Heart left ventricle (tissue), 16 donors: ENCODE data around the gene PTPRD. TPM values are rescaled to one million over a fixed set of nuclear protein-coding genes. Genes with fewer than 3 reads are reported as not detected.

Source experiments
- ATAC-seq, 4 donors: fragments of 200-7000 bp; cut with Tn5 transposase; one replicate each; pipeline ENCODE4 v1.9.1; 2020 to 2022; ENCODE audit warnings: moderate library complexity in 4 of 4, mild to moderate bottlenecking in 3 of 4, moderate number of reproducible peaks in 1 of 4
- DNase-seq, 5 donors: peaks; one replicate each; pipeline ENCODE4 v3.0.0-alpha.2; 2020
- H3K27ac ChIP-seq, 12 donors: fragments of 200-600 bp; sonication (generic) in 4 of 12; one replicate each; pipeline versions ENCODE4 v1.5.0 to v1.8.0; 2016 to 2022; ENCODE audit warnings: mild to moderate bottlenecking in 2 of 12
- H3K27me3 ChIP-seq, 9 donors: fragments of 200-600 bp; sonication (generic) in 2 of 9; one replicate each; pipeline versions ENCODE4 v1.5.1 to v1.8.0; 2016 to 2022; ENCODE audit warnings: mild to moderate bottlenecking in 3 of 9
- H3K36me3 ChIP-seq, 9 donors: fragments of 200-600 bp; sonication (generic) in 2 of 9; one replicate each; pipeline versions ENCODE4 v1.5.0 to v1.8.0; 2018 to 2022; ENCODE audit warnings: mild to moderate bottlenecking in 2 of 9
- H3K4me1 ChIP-seq, 12 donors: fragments of 200-600 bp; sonication (generic) in 4 of 12; one replicate each; pipeline versions ENCODE4 v1.5.0 to v1.8.0; 2016 to 2022; ENCODE audit warnings: mild to moderate bottlenecking in 3 of 12
- H3K4me3 ChIP-seq, 12 donors: fragments of 200-600 bp; sonication (generic) in 4 of 12; one replicate each; pipeline versions ENCODE4 v1.5.0 to v1.8.0; 2017 to 2022; ENCODE audit warnings: mild to moderate bottlenecking in 9 of 12, moderate library complexity in 4 of 12
- H3K9me3 ChIP-seq, 12 donors: fragments of 200-600 bp; sonication (generic) in 4 of 12; one replicate each; pipeline versions ENCODE4 v1.5.0 to v1.8.0; 2016 to 2022; ENCODE audit warnings: mild to moderate bottlenecking in 1 of 12
- POLR2A ChIP-seq, 2 donors: fragments of 450-650 bp; IDR thresholded peaks; one replicate each; pipeline ENCODE4 v1.6.1; 2017; ENCODE audit warnings: antibody characterized with exemption in 2 of 2, mild to moderate bottlenecking in 2 of 2, moderate library complexity in 2 of 2
- WGBS, 4 donors: extraction: QIAGEN DNeasy Blood & Tissue Kit in 2 of 4; methylation state at CpG; one replicate each; pipeline versions ENCODE4 v1.1.5 to v1.1.7; 2013 to 2018; 5-methylcytosine and 5-hydroxymethylcytosine counted together
- intact Hi-C, 10 donors: fragments of 100-400 bp; cut with DNase I; formaldehyde crosslinking; loops; one replicate each; pipeline versions ENCODE4 v1.11.1 to v1.14.2; 2022
- polyA plus RNA-seq, 2 donors: library from polyadenylated mRNA; stranded (reverse); fragments of 200-250 nt; gene quantifications; one replicate each; pipeline ENCODE4 v1.2.3, GENCODE V29; 2013
- total RNA-seq, 9 donors: library from RNA; depleted of rRNA in 2 of 9; stranded (reverse); fragments of >200 nt in 2 of 9; fragmentation: NEBNext Ultra II Directional in 3 of 9; extraction: Animal tissue kit (Norgen Biotek cat#: 25700) in 3 of 9; gene quantifications; one replicate each; pipeline versions ENCODE4 v1.1.0 to v1.2.4, GENCODE V29; 2016 to 2023
- TF ChIP-seq, protein P1 (sequence below), 12 donors: fragments of 200-600 bp; sonication (generic) in 4 of 12; IDR thresholded peaks; one replicate each; pipeline versions ENCODE4 v1.5.0 to v1.8.0; 2018 to 2022; ENCODE audit warnings: antibody characterized with exemption in 12 of 12, mild to moderate bottlenecking in 5 of 12
- donor health status: ischemic (EF 13 %, LVEDD 7.1; RV severe dilation, severe dysfunction).
- donor health status: healthy with polysubstance abuse.
- donor health status: DM: no; HTN: yes; CAD: no.
- donor health status: DM: no; HTN: no; CAD: no.
- donor health status: ischemic (EF 25% LVEDD 6.9; RV normal size, moderate dysfunction).
- donor health status: ischemic (EF 25% LVEDD 5.7; RV mildly dilated, moderate dysfunction).
- donor health status: healthy.
- donor health status: DM: yes; HTN: yes; CAD: no.
- donor health status: ischemic (EF 35%, LVEDD 5.7; RV mildly dilated, moderate dysfunction).
- donor health status: nonischemic (EF 11% LVEDD 7.7; RV severe dilation, severe dysfunction).
- donor health status: DM: yes; HTN: yes; CAD: no.
- donor health status: PGD.
- donor health status: ischemic (EF 29% LVEDD 5.4; RV normal size, mild dysfunction).
- donor health status: nonischemic (EF 23%, LVEDD 6.1; RV moderate dilation, normal function).

The PTPRD gene
- total and polyA plus RNA-seq, 11 donors: 1.4 to 25.3 (median 15.1) TPM

DNA sequence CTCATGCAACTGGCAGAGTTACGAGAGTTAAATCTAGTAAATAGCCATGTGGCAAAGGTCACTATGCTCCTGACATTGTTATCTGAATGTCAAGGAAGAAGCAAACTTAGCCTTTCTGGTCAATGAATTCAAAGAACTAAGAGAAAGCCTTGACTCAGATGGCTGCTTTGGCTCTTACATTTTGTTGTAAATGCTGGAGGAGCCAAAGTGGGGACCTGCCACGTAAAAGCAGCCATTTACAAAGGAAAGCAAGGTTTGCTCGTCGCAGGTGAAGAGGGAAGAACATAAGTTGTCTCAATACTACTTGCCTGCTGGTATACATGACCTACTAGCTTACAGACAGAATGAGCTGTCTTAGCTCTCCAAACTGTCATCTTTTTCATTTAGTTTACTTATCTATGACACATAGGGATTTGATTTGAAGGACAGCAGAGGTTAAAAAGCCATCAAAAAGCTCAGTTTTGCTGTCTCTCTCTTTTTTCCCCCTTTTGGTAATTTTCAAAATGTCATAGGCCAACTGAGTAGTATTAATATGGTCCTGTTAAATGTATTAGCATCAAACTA is 1760.4 kb downstream of the PTPRD start:
- H3K9me3 ChIP-seq: no peaks in the 10 kb centered on the region
- H3K27me3 ChIP-seq: peaks cover 0 to 27% (median 0%) of the 10 kb centered on the region in 9 donors
- H3K4me1 ChIP-seq: peaks cover 0 to 17% (median 3%) of the 10 kb centered on the region in 12 donors
- H3K4me3 ChIP-seq: no peak overlapping the region
- ATAC-seq: no peak
- H3K27ac ChIP-seq: no peak overlapping the region
- H3K36me3 ChIP-seq: no peaks in the 10 kb centered on the region
- TF ChIP-seq POLR2A (IDR thresholded peaks at IDR 0.05): no peak
- TF ChIP-seq, protein P1, sequence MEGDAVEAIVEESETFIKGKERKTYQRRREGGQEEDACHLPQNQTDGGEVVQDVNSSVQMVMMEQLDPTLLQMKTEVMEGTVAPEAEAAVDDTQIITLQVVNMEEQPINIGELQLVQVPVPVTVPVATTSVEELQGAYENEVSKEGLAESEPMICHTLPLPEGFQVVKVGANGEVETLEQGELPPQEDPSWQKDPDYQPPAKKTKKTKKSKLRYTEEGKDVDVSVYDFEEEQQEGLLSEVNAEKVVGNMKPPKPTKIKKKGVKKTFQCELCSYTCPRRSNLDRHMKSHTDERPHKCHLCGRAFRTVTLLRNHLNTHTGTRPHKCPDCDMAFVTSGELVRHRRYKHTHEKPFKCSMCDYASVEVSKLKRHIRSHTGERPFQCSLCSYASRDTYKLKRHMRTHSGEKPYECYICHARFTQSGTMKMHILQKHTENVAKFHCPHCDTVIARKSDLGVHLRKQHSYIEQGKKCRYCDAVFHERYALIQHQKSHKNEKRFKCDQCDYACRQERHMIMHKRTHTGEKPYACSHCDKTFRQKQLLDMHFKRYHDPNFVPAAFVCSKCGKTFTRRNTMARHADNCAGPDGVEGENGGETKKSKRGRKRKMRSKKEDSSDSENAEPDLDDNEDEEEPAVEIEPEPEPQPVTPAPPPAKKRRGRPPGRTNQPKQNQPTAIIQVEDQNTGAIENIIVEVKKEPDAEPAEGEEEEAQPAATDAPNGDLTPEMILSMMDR (IDR thresholded peaks at IDR 0.05): no peak
- 72 to 88% (median 83%) methylated on average over 4 of the region's 4 CpGs for WGBS, 4 donors
- intact Hi-C loops: loop anchor here in 4 of 10 donors (10.0 kb wide), 2 partner anchors 178 to 368 kb away; no protein-coding TSS in a partner anchor
- no peak for DNase-seq

DNA sequence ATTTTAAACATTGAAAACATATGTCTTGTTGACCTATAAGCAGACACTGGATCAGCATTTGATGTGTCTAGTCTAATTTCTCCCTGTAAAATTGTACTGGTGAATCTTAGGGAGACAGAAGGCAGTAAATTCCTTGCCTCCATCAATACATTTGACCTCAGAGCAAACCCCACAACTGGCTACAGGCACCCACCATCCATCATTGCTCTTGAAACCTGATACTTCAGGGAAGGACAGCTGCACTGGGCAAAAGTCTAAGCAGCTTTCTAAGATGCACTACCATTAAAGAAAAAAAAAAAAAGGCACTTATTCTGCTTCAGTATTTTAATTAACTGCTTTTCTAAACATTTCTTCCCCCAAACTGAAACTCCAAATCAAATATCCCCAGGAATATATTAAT is 1761.9 kb downstream of the PTPRD start:
- no peaks in the 10 kb centered on the region for H3K9me3 ChIP-seq
- no peak for DNase-seq
- no peak overlapping the region for H3K4me3 ChIP-seq
- no peaks in the 10 kb centered on the region for H3K36me3 ChIP-seq
- H3K27me3 ChIP-seq: peaks cover 0 to 22% (median 0%) of the 10 kb centered on the region in 9 donors
- intact Hi-C loops: loop anchor here in 4 of 10 donors (10.0 kb wide), 2 partner anchors 176 to 366 kb away; no protein-coding TSS in a partner anchor
- ATAC-seq: no peak
- H3K4me1 ChIP-seq: peaks cover 0 to 11% (median 3%) of the 10 kb centered on the region in 12 donors
- no peak overlapping the region for H3K27ac ChIP-seq
- no peak for TF ChIP-seq POLR2A (IDR thresholded peaks at IDR 0.05)
- TF ChIP-seq, protein P1 (IDR thresholded peaks at IDR 0.05): no peak

DNA sequence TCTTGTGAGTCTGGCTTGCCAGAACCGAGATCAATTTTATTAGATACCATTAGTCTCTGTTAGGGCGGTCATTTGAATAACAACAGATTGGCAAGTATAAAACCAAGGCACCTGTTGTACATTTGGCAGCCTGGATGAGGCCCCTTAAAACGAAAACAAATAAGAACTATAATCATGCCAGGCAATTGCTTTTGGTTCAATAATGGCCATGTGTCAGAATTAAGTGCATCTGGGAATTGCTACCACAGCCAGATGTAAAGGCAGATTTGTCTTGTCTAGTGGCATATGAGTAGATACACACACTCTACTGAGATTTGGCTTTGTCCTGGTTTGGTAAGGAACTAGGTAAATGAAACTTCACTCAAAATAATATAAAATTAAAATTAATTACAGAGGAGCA is 1767.0 kb downstream of the PTPRD start:
- intact Hi-C loops: loop anchor here in 1 of 10 donors (5.0 kb wide), 1 partner anchor 116 kb away; no protein-coding TSS in a partner anchor
- Histone ChIP-seq H3K27ac (peak overlapping the region in 6 of 12 donors; percentile 20 to 66 (median 44)), H3K4me1 (peaks cover 0 to 8% (median 1%) of the 10 kb centered on the region in 12 donors), H3K9me3 (no peaks in the 10 kb centered on the region), H3K36me3 (no peaks in the 10 kb centered on the region), H3K27me3 (no peaks in the 10 kb centered on the region), H3K4me3 (no peak overlapping the region)
- DNase-seq: no peak
- WGBS, 4 donors: 41 to 69% (median 55%) methylated on average over 3 of the region's 3 CpGs
- ATAC-seq: no peak
- TF ChIP-seq, protein P1 (IDR thresholded peaks at IDR 0.05): no peak
- no peak for TF ChIP-seq POLR2A (IDR thresholded peaks at IDR 0.05)

DNA sequence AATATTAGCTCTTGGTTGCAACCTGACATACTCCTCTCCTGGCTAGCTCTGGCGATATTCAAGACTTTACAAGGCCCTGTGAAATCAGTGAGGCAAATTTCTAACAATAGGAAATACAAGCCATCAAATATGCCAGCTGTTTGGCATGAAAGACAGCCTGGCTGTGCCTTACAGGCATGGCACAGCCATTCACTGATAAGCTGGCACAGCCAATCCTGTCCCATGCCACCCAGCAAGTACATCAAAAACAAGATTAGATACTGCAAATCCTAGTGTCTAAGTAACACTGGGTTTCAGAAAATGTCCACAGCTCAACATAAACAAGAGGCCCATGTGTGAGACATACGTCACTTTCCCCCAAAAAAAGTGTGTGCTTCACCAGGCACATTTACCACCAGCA is 1767.4 kb downstream of the PTPRD start:
- intact Hi-C loops: loop anchor here in 1 of 10 donors (5.0 kb wide), 1 partner anchor 117 kb away; no protein-coding TSS in a partner anchor
- H3K27ac ChIP-seq: peak overlapping the region in 6 of 12 donors; percentile 20 to 66 (median 50)
- no peaks in the 10 kb centered on the region for H3K36me3 ChIP-seq
- no peak overlapping the region for H3K4me3 ChIP-seq
- peaks cover 0 to 8% (median 1%) of the 10 kb centered on the region in 12 donors for H3K4me1 ChIP-seq
- ATAC-seq (peak; percentile 96 to 99 (median 98)), DNase-seq (peak in 4 of 5 donors; percentile 45 to 70 (median 63))
- WGBS, 4 donors: 17 to 42% (median 31%) methylated on average over 2 of the region's 2 CpGs
- H3K9me3 ChIP-seq: no peaks in the 10 kb centered on the region
- TF ChIP-seq, protein P1 (IDR thresholded peaks at IDR 0.05): no peak
- TF ChIP-seq POLR2A (IDR thresholded peaks at IDR 0.05): no peak
- no peaks in the 10 kb centered on the region for H3K27me3 ChIP-seq
